Bronchial epithelial cell (primary cell): Measurements from ENCODE around the gene MYOC. TPM values are rescaled to one million over a fixed set of nuclear protein-coding genes. Genes with fewer than 3 reads are reported as not detected.
A peak's percentile ranks its signal among the peaks of the same experiment; 100 is the strongest.
"Not testable (repeated sequence)": the region's sequence is repeated elsewhere in the genome, so short reads cannot be mapped to it uniquely, and the experiment has no call there.

Experiments
- DNase-seq: peaks from one replicate; pipeline ENCODE4 v3.0.0-alpha.2; 2010; ENCODE audit warnings: low read depth
- FAIRE-seq: peaks from 2 replicates; lab custom pipeline; 2011; peaks lifted over from hg19 to GRCh38; lab: Jason Lieb, UNC
- H3K27me3 ChIP-seq: 2 replicates; pipeline ENCODE4 v1.5.1; 2011; ENCODE audit warnings: low read length; ENCODE audit not compliant: control insufficient read depth, insufficient read depth
- H3K36me3 ChIP-seq: 2 replicates; pipeline ENCODE4 v1.5.1; 2011; ENCODE audit warnings: low read length; ENCODE audit not compliant: control insufficient read depth, insufficient read depth
- H3K4me3 ChIP-seq: 2 replicates; pipeline ENCODE4 v1.5.1; 2011; ENCODE audit warnings: mild to moderate bottlenecking, low read depth, low read length, control low read depth
- total RNA-seq: library from RNA; depleted of rRNA; stranded (reverse); fragments of >200 nt; gene quantifications from 2 replicates; pipeline ENCODE4 v1.2.1, GENCODE V29; 2014
- TF ChIP-seq, protein P1 (sequence below): IDR thresholded peaks from 2 replicates; pipeline ENCODE4 v1.5.1; 2011; ENCODE audit warnings: mild to moderate bottlenecking, moderate library complexity, low read length, control low read depth, inconsistent platforms; ENCODE audit not compliant: insufficient read depth, severe bottlenecking

MYOC gene
- total RNA-seq, 1 donor from 2014 or later = not detected

DNA sequence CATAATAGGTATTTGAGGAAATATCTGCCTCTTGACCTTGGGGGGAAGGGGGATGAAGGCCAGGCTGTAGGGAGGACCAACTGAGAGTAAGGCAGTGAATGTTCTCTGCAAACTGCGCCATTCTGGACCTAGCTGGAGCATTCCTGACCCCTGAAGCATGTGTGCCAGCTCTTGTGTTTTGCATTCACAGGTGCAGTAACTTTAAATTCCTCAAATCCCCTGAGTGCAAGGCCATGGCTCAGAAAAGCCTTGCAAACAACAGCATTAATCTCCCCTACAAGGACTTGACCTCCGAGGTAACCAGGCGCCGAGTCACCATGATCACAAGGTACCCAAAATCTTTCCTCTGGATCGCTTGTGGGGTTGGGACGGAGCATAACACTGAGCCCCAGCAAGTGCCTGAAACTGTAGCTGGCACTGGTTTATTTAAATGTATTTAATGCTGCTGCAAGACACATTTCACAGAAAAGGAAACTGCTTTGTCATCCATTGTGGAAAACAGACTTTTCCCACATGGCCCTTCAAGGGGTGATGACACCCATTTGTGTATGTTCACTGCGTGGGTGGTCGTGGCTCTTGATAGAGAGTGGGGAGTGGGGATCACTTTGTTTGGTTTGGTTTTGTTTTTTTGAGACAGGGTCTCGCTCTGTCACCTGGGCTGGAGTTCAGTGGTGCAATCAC, 28.7 kb downstream of the MYOC start:
- no peak for FAIRE-seq
- H3K36me3 ChIP-seq = no peaks in the 10 kb centered on the region
- TF ChIP-seq, protein P1, sequence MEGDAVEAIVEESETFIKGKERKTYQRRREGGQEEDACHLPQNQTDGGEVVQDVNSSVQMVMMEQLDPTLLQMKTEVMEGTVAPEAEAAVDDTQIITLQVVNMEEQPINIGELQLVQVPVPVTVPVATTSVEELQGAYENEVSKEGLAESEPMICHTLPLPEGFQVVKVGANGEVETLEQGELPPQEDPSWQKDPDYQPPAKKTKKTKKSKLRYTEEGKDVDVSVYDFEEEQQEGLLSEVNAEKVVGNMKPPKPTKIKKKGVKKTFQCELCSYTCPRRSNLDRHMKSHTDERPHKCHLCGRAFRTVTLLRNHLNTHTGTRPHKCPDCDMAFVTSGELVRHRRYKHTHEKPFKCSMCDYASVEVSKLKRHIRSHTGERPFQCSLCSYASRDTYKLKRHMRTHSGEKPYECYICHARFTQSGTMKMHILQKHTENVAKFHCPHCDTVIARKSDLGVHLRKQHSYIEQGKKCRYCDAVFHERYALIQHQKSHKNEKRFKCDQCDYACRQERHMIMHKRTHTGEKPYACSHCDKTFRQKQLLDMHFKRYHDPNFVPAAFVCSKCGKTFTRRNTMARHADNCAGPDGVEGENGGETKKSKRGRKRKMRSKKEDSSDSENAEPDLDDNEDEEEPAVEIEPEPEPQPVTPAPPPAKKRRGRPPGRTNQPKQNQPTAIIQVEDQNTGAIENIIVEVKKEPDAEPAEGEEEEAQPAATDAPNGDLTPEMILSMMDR = no peak
- DNase-seq = no peak
- no peak overlapping the region for H3K4me3 ChIP-seq
- H3K27me3 ChIP-seq = no peaks in the 10 kb centered on the region

DNA sequence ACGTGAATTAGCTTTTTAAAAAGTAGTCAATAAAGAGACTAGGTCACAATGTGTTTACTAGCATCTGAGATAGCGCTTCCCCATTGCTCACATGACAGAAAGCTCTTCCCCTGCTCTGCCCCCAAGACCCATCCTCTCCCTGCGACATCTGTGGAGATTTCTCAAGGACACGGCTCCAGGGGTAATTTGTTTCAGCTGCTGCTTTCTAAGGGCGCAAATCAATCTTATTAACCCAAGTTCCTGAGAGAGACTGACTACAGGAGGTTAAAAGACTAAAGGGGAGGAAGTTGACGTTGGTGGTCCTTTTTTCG, 30.4 kb downstream of the MYOC start, which contains the start of gene MYOCOS:
MYOCOS (plus strand) TSS at position 92 of the 311 bp plus-strand sequence. CDS start 1,641 bp downstream, outside the sequence.
- TF ChIP-seq, protein P1 = no peak
- no peak for FAIRE-seq
- no peaks in the 10 kb centered on the region for H3K27me3 ChIP-seq
- no peaks in the 10 kb centered on the region for H3K36me3 ChIP-seq
- DNase-seq = no peak
- no peak within 1 kb of the TSS for H3K4me3 ChIP-seq

DNA sequence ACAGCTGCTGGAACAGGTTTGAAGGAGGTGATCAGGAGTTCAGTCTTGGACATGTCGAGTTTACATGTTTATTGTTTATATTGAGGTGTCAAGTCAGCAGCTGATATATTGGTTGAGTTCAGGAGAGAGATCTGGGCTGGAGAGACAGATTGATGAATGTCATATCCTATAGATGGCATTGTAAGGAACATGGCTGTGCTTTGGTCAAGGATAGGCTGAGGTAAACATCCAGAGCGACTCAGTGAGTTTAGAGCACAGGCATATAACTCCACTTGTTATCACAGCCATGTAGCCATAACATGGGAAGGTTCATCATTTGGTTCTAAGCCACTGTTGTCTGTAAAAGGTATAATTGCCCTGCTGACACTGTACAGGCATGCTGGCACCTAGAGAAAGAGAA, 35.9 kb downstream of the MYOC start:
- H3K36me3 ChIP-seq = no peaks in the 10 kb centered on the region
- FAIRE-seq (no peak), DNase-seq (no peak)
- no peak overlapping the region for H3K4me3 ChIP-seq
- H3K27me3 ChIP-seq = no peaks in the 10 kb centered on the region
- TF ChIP-seq, protein P1 = no peak

DNA sequence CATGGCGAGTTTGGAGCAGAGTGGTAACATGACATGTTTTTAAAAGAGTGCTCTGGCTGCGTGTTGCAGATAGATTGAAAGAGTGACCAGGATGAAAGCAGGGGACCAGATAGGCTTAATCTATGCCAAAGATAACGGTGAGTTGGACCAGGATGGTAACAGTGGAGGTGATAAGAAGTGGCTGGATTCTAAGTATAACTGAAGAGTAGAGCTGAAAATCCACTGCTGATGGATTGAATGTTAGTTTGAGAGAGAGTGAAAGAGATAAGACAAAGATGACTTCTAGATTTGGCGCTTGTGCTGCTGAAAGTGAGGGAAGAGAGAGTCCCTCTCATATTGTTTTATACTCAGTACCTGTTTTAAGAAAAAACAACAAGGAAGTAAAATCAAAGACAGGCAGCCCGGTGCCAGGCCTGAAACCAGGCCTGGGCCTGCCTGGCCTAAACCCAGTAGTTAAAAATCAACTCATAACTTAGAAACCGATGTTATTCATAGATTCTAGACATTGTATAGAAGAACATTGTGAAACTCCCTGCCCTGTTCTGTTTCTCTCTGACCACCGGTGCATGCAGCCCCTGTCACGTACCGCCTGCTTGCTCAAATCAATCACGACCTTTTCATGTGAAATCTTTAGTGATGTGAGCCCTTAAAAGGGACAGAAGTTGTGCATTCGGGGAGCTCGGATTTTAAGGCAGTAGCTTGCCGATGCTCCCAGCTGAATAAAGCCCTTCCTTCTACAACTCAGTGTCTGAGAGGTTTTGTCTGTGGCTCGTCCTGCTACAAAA, 37.2 kb downstream of the MYOC start:
- not testable (repeated sequence) for H3K36me3 ChIP-seq, FAIRE-seq, DNase-seq, H3K4me3 ChIP-seq, H3K27me3 ChIP-seq

DNA sequence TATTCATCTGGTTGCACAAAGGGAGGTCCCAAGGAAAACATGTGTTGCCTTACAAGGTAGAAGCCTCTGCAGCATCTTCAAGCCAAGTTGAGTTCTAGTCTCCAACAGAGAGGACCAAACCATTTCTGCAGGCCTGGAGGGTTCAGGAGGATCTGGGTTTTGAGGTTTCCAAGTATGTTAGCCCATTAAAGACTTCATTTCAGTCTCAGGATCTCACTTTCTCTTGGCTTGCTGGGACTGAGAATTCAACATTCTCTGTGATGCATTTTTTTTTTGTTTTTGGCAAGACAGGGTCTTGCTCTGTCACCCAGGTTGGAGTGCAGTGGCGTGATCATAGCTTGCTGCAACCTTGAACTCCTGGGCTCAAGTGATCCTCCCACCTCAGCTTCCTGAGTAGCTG, 39.2 kb downstream of the MYOC start:
- FAIRE-seq (no peak), DNase-seq (no peak)
- TF ChIP-seq, protein P1 = no peak
- Histone ChIP-seq H3K36me3 (no peaks in the 10 kb centered on the region), H3K4me3 (no peak overlapping the region), H3K27me3 (no peaks in the 10 kb centered on the region)

DNA sequence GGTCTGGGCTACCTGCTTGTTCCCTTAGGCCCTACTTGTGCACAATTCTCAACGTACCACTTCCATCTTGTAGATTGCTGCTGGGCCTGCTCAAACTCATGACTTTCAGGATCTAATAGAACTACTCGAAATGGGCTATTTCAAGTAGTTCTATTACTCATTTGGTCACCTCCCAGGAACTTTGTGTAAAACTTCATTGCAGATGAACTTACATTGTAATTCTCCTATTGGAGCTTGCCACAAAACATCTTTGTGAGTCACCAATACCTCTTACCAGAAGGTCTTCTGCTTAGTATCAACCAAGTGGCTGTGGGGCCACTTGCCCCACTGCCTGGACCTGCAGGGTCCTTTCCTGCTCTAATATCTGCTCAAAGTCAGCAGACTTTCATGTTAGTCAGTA, 41.2 kb downstream of the MYOC start:
- Histone ChIP-seq H3K27me3 (no peaks in the 10 kb centered on the region), H3K36me3 (no peaks in the 10 kb centered on the region), H3K4me3 (no peak overlapping the region)
- TF ChIP-seq, protein P1 = no peak
- peak; percentile 33 for DNase-seq
- FAIRE-seq = no peak
